Fibroblast of the aortic adventitia (primary cell): Measurements from ENCODE around the gene DENND11. TPM values are rescaled to one million over a fixed set of nuclear protein-coding genes. Genes with fewer than 3 reads are reported as not detected.

Experiments
- DNase-seq: peaks from one replicate; pipeline ENCODE4 v3.0.0-alpha.2; 2010; ENCODE audit warnings: low read depth
- H3K4me3 ChIP-seq: 2 replicates; pipeline ENCODE4 v1.5.1; 2011; ENCODE audit warnings: low read depth, mild to moderate bottlenecking, control low read depth, low read length, moderate library complexity
- CTCF ChIP-seq: IDR thresholded peaks from 2 replicates; pipeline ENCODE4 v1.5.1; 2011; ENCODE audit warnings: mild to moderate bottlenecking, low read length, control low read depth, inconsistent platforms; ENCODE audit not compliant: insufficient read depth
- total RNA-seq: library from RNA; depleted of rRNA; stranded (reverse); fragments of >200 nt; gene quantifications from 2 replicates; pipeline ENCODE4 v1.2.3, GENCODE V29; 2012; ENCODE audit warnings: low replicate concordance

DENND11 gene
- total RNA-seq, 1 donor = 7.6 TPM

- H3K4me3 ChIP-seq = no peak overlapping the region
- no peak for DNase-seq
- TF ChIP-seq CTCF = no peak
Observed at GRCh38 chr7:141715794-141716689, 14.1 kb upstream of the DENND11 start.

DNA sequence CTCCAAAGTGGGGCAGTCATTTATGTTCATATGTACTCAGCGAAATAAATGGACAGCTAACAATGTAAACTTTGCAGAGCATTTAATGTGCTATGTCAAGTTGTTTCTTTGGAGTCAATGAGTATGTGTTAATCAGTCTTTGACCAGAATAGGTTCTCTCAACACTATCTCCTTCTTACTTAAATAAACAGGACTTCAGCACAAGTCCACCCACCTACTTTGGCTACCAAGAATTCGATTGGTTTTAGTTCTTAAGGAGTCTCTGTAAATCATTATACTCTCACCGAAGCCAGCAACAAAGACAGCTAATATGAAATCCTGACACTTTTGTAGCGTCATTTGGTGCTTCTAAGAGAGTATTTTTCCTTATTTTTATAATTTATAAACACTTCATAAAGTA, 13.1 kb upstream of the DENND11 start:
- TF ChIP-seq CTCF = no peak
- DNase-seq = no peak
- no peak overlapping the region for H3K4me3 ChIP-seq

GRCh38 chr7:141714571-141714970, 12.6 kb upstream of the DENND11 start:
- no peak overlapping the region for H3K4me3 ChIP-seq
- DNase-seq = no peak
- no peak for TF ChIP-seq CTCF

GRCh38 chr7:141713890-141714289, 11.9 kb upstream of the DENND11 start:
- no peak overlapping the region for H3K4me3 ChIP-seq
- no peak for TF ChIP-seq CTCF
- DNase-seq = no peak

DNA sequence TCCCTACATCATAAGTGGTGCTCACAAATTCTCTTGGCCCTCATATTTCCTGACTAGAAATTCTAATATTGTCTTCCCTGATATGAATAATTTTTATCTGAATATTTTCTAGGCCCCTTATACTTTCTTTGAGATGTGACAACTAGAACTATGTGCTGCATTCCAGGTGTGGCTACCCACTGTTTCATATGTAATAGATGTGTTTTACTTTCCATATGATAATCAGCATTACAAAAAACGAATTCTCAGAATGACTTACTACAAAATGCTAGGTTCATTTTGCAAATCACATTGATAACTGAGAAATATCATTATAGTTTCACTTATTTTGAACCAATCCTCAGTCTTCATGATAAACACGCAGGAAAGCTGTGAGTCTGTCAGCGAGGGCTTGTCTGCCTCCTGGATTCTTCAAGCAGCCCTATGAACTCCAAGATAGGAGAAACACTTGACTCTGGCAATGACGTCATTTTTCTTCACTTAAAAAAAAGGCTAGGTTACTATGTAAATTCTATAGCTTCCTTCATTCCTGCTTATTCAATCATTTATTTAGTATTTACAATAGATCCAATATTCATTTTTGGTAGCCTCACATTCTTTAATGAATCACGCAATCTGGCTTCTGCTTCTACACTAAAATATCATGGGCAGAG, 10.8 kb upstream of the DENND11 start:
- no peak for DNase-seq
- no peak overlapping the region for H3K4me3 ChIP-seq
- TF ChIP-seq CTCF = no peak

GRCh38 chr7:141710301-141710700, 8.3 kb upstream of the DENND11 start:
- H3K4me3 ChIP-seq = no peak overlapping the region
- TF ChIP-seq CTCF = no peak
- DNase-seq = no peak
